Peyer's patch (tissue), 4 donors: Measurements from ENCODE around the gene PREP.

Source experiments
- CTCF ChIP-seq, 6 experiments: fragments of 450-650 bp in 4 of 6; fragments of 200-600 bp in 2 of 6; sonication (generic) in 1 of 6; IDR thresholded peaks; one replicate each; pipeline ENCODE4 v1.5.1; 2017 to 2019; ENCODE audit warnings: antibody characterized with exemption in 6 of 6, mild to moderate bottlenecking in 3 of 6, moderate library complexity in 1 of 6
- POLR2A ChIP-seq, 2 donors: fragments of 450-650 bp; IDR thresholded peaks; one replicate each; pipeline ENCODE4 v1.5.1; 2017; ENCODE audit warnings: antibody characterized with exemption in 2 of 2, mild to moderate bottlenecking in 2 of 2, moderate library complexity in 2 of 2

DNA sequence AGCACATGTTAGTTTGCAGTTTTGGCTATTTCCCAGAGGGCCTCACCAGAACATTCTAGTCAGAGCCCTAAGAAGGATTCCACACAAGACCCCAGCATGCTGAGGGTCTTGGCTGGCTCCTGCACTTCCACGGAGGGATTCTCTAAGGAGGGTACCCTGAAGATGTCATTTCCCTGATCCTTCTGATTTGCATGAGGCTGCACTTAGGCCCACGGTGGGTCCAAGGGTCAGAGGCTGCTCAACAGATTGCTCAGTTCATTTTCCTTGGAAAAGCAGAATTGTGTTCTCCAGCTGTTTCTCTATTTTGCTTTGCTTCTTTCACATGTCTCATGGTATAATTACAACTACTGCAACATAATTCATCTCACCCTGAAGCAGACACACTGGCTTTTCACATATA lies 22.2 kb downstream of the PREP start:
- TF ChIP-seq CTCF (IDR thresholded peaks at IDR 0.05), result no peak
- no peak for TF ChIP-seq POLR2A (IDR thresholded peaks at IDR 0.05)
